CD1c-positive myeloid dendritic cell (primary cell): ENCODE data around the gene WDR83.

Experiments
- DNase-seq: peaks from one replicate; pipeline ENCODE4 v3.0.0-alpha.2; 2016; ENCODE audit errors: extremely low spot score

Gene WDR83

GRCh38 chr19:12715102-12715501 lies 48.5 kb downstream of the WDR83 start:
- no peak for DNase-seq

- DNase-seq, result no peak
Measured at GRCh38 chr19:12715929-12716328, 49.3 kb downstream of the WDR83 start.

- no peak for DNase-seq
Measured at GRCh38 chr19:12720296-12720695, 53.7 kb downstream of the WDR83 start.

GRCh38 chr19:12720851-12721655 lies 54.4 kb downstream of the WDR83 start:
- no peak for DNase-seq

- peak; percentile 27 for DNase-seq
Measured at GRCh38 chr19:12721656-12722565, 55.3 kb downstream of the WDR83 start.

- peak; percentile 99 for DNase-seq
Measured at GRCh38 chr19:12722566-12723380, 56.2 kb downstream of the WDR83 start.

- peak; percentile 7 for DNase-seq
Measured at GRCh38 chr19:12723381-12723640, 56.7 kb downstream of the WDR83 start.

GRCh38 chr19:12723641-12724426 lies 57.2 kb downstream of the WDR83 start, which contains the start of gene TNPO2:
Gene TNPO2 (minus strand): TSS chr19:12723932. CDS start chr19:12720977, 2,955 bp downstream.
- peak; percentile 64 for DNase-seq
